ENCODE results near the gene BRD7. TPM values are rescaled to one million over a fixed set of nuclear protein-coding genes. Genes with fewer than 3 reads are reported as not detected.

Gene BRD7
- 46.6 TPM for total RNA-seq
- long read RNA-seq, full-length matches to known transcripts: 43 of 56 reads
- long read RNA-seq, partial matches to known transcripts: 5 of 56 reads
- long read RNA-seq, other reads (novel, unspliced or antisense): 8 of 56 reads

DNA sequence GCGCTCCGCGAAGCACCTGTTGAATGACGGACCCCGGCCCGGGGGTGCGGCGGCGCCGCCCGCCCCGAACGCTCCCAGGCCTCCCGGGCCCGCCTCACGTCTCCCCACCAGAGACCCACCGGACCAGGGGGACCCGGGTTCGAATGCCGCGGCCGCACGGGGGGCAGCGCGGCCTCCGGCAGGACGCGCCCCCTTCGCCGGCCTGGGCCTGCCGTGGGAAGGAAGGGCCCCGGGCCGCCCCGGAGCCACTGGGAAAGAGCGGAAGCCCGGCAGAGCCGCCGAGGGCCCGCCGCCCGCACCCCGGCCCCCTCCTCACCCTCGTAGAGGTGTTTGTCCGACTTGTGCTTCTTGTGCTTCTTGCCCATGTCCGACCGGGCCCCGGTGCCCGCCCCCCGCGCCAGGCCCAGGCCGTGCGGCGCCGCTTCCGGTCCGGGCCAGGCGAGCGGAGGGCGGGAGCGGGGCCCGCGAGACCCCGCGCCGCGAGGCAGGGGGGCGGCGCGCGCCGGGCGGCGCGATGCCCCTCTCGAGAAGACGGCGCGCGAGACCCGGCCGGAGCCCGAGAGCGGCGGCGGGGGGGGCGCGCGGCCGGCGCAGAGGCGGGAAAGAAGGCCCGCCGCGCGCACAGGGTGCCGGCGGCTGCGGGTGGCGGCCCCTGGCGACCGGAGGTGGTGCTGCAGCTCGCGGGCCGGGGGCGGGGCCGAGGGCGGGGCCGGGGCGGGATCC is at the start of gene BRD7:
TSS of gene BRD7 (minus strand) at position 579 of the 723 bp plus-strand sequence. CDS start at position 365, 214 bp downstream.
- intact Hi-C loops (cut with DNase I): loop anchor here (10.0 kb wide), 1 partner anchor 376 kb away; the partner anchor contains the start of gene CYLD
- ATAC-seq (peak; percentile 83), DNase-seq (ENCODE audit: missing footprints) (peak; percentile 84)

DNA sequence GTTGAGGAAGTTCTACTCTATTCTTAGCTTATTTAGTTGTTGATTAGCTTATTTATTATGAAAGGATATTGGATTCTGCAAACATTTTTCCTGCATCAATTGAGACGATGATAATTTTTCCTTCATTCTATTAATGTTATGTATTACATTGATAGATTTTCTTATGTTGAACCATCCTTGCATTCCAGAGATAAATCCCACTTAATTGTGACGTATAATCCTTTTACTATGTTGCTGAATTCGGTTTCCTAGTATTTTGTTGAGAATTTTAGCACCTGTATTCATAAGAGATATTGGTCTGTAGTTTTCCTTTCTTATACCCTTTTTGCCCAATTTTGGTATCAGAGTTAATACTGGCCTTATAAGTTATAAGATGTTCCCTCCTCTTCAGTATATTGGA is 47.6 kb upstream of the BRD7 start:
- intact Hi-C loops (cut with DNase I): no loop called here
- ATAC-seq: no peak
- DNase-seq (ENCODE audit: missing footprints): no peak

DNA sequence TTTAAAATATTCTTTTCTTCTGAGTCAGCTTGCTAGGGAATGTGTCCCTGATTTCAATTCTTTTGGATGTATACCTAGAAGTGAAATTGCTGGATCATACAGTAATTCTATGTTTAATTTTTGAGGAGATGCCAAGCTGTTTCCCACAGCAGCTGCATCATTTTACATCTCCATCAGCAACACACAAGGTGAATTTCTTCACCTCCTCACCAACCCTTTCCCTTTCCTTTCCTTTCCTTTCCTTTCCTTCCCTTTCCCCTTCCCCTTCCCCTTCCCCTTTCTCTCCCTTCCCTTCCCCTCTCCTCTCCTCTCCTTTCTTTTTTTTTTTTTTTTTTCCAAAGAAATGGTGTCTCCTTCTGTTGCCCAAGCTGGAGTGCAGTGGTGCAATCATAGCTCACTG is 45.4 kb upstream of the BRD7 start:
- intact Hi-C loops (cut with DNase I): no loop called here
- ATAC-seq (no peak), DNase-seq (ENCODE audit: missing footprints) (no peak)

DNA sequence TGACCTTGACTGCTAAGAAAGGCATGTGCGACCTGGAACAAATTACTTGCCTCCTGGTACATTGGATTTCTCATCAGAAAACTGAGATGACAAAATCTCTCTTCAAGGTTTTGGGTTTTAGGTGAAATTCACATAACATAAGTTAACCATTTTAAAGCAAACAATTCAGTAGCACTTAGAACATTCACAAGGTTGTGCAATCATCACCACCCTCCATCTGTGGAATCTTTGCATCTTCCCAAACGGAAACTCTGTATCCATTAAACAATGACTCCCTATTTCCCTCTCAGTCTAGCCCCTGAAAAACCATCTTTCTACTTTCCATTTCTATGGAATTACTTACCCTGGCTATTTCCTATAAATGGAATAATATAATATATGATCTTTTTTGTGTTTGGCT is 42.2 kb upstream of the BRD7 start:
- DNase-seq (ENCODE audit: missing footprints) (no peak), ATAC-seq (no peak)
- intact Hi-C loops (cut with DNase I): no loop called here

DNA sequence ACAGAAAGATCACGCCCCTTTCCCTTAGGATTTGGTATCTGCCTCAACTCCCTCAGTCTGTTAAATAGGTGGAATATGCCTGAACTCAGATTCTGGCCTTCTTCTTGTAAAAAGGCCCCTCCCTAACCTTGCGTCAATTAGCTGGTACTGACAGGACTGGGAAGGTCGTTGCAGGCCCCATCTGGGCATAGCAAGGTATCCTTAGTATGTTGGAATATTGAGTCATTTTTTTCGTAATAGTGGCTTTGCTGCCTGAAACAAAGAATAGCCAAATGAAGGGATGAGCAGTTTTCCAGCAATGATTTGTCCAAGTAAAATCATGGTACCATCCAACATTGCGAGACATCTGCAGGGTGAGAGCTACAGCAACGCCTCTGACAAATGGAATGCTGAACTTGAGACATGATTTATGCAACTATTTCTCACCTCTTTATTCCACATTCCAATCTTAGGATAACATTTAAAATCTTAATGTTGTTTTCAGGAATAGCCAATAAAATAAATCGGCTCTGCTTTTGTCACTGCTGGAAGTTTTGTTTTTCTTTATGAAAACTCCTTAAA is 39.3 kb upstream of the BRD7 start:
- no peak for ATAC-seq
- DNase-seq (ENCODE audit: missing footprints): no peak
- intact Hi-C loops (cut with DNase I): no loop called here

DNA sequence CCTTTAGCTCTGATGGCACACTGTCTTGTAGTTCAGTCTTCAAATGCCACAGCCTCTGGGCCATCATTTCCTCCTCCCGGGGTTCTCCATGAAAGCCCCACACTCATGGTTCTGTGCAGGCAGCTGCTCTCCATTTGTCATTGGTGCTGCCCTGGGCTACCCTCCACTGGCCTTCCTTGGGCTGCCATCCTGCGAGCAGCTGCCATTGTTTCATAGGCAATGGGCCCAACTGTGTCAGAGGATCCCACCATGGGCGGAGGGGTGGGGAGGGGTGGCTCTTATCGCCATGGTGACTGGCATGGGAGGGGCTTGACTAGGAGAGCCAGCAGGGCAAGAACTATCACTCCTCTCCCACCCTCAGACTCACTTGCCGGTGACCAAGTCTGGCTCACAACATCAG is 38.6 kb upstream of the BRD7 start:
- DNase-seq (ENCODE audit: missing footprints): no peak
- ATAC-seq: no peak
- intact Hi-C loops (cut with DNase I): no loop called here

DNA sequence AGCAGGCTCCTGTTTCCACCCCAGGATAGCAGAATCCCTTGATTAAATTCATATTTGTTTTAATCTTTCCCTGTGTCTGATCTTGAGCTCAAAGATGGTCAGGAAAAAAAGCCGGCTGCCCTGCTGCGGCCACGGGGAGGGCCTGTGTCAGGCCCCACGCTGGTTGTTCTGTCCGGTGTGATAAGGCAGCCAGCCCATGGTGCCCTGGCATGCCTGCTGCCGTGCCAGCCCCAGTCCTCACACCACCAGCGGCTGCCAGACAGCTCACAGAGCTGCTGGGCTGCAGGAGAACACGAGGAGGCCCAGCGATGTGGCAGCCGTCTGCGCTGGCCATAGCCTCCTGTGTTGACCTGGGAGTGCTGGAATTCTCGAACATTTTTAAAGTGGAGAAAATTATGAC is 34.7 kb upstream of the BRD7 start:
- intact Hi-C loops (cut with DNase I): no loop called here
- ATAC-seq: peak; percentile 84
- no peak for DNase-seq (ENCODE audit: missing footprints)

DNA sequence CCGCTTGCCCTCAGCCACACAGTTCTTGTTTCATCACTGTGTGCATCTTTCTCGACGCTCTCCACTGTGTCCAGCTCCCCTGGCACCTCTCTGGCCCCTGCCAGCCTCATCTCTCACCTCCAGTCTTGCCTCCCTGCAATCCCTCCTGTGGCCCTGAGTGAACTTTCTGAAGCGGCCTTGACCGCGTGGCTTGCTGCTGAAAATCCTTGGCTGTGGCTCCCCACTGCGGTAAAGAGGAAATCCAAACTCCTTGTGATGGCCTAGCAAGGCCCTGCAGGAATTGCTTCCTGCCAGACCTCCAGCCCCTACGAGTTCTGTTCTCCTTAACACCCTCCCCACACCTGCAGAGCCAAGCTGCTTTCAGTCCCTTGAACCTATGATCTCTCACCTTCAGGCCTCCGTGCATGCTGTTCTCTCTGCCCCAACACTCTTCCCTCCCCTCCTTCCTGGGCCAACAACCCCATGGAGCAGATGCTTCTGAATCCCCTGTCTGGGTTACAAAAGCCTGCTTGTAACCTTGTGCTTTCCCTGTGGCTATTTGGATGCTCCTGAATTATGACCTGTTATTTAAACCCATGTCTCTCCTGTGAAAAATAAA is 33.6 kb upstream of the BRD7 start:
- DNase-seq (ENCODE audit: missing footprints) (no peak), ATAC-seq (no peak)
- intact Hi-C loops (cut with DNase I): no loop called here

DNA sequence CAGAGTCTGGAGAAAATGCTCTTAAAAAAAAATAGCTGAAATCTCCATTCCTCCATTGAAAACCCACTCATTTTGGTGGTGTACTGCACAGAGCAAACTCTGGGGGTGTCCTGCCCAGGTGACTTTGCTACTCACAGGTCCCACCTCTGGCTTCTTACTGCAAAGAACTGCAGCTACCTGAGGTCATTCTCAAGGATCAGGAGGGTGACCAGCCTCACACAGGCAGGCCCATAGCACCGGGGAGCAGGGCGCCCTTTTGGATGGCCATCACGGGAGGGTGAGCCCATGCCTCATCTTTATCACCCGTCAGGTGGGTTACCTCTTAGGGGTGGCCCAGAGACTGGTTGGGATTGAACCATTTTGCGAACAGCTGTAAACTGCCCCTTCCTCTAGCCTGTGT is 32.6 kb upstream of the BRD7 start:
- ATAC-seq (no peak), DNase-seq (ENCODE audit: missing footprints) (no peak)
- intact Hi-C loops (cut with DNase I): no loop called here

DNA sequence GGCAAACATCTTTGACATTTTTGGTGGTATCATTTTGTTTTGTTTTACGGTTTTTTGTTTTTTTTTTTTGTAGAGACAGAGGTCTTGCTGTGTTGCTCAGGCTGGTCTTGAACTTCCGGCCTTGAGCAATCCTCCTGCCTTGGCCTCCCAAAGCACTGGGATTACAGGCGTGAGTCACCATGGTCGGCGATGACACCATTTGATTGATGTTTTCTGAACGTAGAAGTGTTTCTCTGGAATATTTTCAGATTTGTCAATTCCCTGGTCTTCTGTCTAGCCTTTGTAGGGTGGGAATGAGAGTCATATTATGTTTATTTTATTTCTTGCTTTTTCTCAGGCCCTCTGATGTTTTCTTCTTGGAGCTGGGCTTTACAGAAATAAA is 32.2 kb upstream of the BRD7 start:
- DNase-seq (ENCODE audit: missing footprints): no peak
- ATAC-seq: no peak
- intact Hi-C loops (cut with DNase I): no loop called here

DNA sequence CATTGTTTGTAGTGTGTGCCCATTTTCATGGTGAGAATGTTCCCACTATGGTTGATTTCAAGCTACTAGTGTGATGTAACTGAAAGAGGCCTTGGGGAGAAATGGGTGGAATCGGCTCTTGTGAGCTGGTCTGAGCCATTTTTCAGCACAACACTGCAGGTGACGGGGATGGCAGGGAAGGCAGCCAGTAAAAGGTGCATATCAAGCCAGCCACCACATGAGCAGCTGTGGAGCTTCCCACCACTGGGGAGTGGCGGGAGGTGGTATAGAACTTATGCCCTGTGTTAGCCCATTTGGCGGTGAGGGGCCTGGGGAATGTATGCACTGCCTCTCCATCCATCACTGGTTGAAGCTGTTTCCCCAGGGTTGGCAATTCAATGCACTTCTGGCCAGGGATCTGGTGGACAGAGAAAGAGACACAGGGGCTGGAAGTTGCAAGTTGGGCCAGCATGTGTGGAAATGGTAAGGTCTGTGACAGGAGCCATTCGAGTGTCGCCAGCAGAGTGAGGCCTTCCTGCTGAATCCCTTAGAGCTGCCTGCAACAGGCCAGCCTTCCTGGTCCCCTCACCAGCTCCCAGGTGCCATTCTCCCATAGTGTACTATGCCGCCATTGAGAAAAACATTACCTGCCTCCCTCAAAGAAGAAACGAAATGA is 31.7 kb upstream of the BRD7 start:
- intact Hi-C loops (cut with DNase I): no loop called here
- ATAC-seq: no peak
- DNase-seq (ENCODE audit: missing footprints): no peak

DNA sequence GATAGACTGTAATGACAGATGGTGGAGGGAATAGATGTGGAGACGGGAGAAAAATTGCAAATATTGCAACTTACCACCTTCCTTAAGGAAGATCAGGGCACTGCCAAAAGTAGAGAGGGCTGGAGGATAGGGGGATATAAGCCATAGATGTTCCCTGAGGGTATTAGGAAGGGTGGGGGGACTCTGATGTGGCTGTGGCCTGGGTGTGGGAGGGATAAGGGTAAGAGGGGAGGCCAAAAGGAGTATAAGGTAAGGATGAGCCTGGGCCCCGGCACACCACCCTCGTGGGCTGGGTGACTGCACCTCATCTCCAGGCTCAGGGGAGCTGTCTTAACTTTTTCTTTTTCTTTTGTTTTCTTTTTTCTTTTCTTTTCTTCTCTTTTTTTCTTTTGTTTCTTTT is 30.6 kb upstream of the BRD7 start:
- ATAC-seq: no peak
- DNase-seq (ENCODE audit: missing footprints): no peak
- intact Hi-C loops (cut with DNase I): no loop called here

DNA sequence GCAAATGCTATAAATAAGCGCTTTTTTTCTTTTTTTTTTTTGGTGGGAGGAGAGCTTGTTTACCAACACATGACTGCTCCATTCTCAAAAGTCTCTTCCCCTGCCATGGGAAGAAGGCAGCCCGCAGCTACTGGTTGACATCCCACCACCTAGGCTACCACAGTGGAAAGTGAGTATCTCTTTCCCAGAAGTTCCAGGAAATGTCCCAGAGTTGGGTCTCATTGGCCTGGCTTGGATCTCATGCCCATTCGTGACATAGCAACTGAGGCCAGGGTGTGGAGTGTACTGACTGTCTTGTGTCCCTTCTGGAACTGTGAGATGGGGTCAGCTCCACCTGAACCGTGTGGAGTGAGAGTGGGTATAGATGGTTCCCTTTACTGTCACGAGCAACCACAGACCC is 29.5 kb upstream of the BRD7 start:
- ATAC-seq: no peak
- DNase-seq (ENCODE audit: missing footprints): no peak
- intact Hi-C loops (cut with DNase I): no loop called here

DNA sequence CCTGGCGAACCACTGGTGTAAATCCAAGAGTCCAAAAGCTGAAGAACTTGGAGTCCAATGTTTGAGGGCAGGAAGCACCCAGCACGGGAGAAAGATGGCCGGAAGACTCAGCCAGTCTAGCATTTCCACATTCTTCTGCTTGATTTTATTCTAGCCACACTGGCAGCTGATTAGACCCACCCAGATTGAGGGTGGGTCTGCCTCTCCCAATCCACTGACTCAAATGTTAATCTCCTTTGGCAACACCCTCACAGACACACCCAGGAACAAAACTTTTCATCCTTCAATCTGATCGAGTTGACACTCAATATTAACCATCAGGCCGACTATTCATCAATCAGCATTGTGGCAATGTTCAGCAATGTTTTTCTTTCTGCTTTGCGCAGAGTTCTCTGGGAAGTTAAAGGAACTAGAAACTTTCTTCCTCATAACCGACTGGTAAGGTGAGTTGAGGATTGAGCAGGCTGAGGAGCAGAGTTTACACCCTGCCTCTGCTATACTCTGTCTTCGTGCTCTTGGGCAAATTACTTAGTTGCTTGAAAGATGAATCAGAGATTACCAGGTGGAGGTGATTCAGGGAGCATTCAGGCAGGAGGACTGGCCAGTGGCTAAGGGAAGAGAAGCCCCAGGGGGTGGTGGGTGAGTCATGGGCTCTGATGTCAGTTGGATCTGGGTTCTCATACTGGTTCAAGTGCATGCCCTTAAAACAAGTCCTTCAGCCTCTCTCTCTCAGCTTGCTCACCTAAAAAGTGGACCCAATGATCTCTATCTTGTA is 28.2 kb upstream of the BRD7 start:
- intact Hi-C loops (cut with DNase I): no loop called here
- ATAC-seq (no peak), DNase-seq (ENCODE audit: missing footprints) (no peak)

DNA sequence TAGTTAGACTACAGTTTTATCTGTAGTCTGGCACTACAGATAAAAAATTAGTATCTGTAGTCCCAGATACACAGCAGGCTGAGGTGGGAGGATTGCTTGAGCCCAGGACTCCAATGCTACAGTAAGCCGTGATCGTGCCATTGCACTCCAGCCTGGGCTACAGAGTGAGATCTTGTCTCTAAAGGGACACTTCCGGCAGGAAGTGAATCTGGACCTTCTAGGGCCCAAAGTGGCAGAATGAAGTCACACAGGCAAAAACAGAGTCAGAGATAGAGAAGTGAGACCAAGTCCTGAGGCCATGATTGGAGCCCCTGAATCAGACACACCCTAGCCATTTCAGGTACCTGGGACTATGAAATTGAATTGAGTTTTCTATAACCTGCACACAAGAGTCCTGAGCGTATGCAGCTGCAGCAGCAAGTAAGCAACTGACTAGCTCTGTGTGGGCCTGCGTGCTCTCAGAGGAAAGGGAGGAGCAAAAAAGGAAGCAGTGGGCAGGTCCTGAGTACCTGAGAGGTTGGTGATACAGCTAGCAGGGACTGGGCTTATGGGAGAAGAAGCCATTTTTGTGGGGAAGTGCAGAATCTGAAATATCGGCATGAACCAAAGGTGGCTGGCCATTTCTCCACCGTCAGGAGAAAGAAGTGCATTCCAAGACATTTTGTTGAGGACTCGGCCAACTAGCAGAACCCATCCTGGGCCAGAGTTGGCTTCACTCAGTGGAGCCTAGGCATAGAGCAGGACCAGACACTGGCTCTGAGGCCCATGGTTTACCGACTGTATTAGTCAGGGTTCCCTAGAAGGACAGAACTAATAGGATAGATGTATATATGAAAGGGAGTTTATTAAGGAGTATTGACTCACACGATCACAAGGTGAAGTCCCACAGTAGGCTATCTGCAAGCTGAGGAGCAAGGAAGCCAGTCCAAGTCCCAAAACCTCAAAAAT is 27.2 kb upstream of the BRD7 start:
- DNase-seq (ENCODE audit: missing footprints) (no peak), ATAC-seq (no peak)
- intact Hi-C loops (cut with DNase I): no loop called here

DNA sequence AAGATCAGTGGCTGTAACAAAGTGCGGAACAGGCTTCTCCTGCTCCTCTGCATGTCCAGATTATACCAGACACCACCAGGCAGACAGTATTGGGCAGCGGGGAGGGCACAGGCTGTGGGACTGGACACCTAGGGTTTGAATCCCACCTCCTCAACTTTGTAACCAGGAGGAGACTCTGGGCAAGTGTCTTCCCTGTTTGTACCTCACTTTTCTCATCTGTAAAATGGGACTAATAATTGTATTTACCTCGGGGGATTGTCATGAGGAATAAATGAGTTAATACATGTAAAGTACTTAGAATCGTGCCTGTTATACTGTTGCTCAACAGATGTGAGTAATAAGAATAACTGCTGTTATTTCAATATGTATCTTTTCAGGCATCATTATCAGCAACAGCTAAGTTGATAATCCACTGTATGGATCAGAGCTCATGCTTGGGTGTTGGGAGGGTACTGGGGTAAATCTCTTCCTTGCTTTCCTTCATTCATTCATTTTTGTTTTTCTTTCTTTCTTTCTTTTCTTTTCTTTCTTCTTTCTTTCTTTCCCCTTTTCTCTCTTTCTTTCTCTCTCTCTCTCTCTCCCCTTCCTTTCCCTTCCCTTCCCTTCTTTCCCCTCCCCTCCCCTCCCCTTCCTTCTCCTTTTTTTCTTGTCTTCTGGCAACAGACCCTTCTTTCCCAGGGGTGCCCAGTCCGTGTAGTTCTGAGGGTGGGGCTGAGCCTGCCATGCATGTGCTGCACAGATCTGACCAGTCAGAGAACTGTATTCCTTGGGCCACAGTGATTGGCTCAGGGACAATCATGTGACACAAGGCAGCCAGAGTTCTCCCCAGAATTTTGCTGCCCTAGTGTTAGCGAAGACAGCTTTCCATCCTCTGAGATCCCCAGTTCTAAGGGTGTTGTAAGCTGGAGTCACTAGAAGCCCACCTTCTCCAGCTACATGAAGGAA is 25.3 kb upstream of the BRD7 start:
- no peak for DNase-seq (ENCODE audit: missing footprints)
- intact Hi-C loops (cut with DNase I): no loop called here
- no peak for ATAC-seq

DNA sequence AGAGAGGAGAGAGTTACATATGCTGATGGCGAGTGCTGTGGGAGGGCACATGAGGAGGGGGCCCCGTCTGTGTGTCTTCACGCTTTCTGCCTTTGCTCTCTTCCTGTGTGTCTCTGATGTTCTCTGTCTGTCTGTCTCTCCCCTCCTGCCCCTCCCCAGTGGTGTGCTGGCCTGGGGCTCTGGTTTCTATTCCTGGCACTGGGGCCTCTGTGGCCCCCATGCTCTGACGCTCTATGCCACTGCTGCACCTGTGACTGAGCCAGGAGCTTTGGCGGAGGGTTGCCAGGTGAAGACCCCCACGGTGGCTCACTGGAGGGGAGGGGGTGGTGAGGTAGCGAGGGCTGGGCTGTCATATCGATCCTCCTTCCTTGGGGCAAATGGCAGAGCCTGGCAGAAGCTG is 24.6 kb upstream of the BRD7 start:
- DNase-seq (ENCODE audit: missing footprints): no peak
- intact Hi-C loops (cut with DNase I): no loop called here
- no peak for ATAC-seq

Measured in Right ventricle myocardium inferior (tissue), 1 donor.